Measurements from ENCODE around the gene CKAP2.
"Not testable (repeated sequence)": the region's sequence is repeated elsewhere in the genome, so short reads cannot be mapped to it uniquely, and the experiment has no call there.

DNA sequence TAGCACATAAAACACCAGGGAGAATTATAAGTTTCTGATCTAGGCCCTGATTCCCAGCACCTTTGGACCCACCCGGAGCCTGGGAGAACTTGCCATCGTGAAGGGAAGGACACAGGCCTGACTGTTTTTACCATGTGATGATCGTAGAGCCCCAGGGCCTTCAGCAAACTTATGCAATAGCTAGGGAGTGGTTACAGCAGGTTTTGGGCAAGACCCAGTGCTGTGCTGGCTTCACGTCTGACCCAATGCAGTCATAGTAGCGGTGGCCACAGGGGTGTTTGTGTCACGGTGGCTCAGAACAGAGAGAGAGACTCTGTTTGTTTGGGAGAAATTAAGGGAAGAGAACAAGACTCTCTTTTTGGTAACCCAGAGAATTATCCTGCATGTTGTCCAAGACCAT, 68.0 kb downstream of the CKAP2 start:
- TF ChIP-seq PHF8 (IDR thresholded peaks at IDR 0.05; ENCODE audit: borderline replicate concordance, low read depth); CTCF (IDR thresholded peaks at IDR 0.05); CHD4 (IDR thresholded peaks at IDR 0.05; ENCODE audit: borderline replicate concordance); JUNB (IDR thresholded peaks at IDR 0.05); MAFK (IDR thresholded peaks at IDR 0.05; ENCODE audit: partially characterized antibody); CEBPB (IDR thresholded peaks at IDR 0.05); EP300 (IDR thresholded peaks at IDR 0.05); POLR2A (IDR thresholded peaks at IDR 0.05; ENCODE audit: low read length): not testable (repeated sequence)
- TF ChIP-seq, protein P1, sequence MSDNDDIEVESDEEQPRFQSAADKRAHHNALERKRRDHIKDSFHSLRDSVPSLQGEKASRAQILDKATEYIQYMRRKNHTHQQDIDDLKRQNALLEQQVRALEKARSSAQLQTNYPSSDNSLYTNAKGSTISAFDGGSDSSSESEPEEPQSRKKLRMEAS (IDR thresholded peaks at IDR 0.05), result not testable (repeated sequence)
- TF ChIP-seq, protein P2, sequence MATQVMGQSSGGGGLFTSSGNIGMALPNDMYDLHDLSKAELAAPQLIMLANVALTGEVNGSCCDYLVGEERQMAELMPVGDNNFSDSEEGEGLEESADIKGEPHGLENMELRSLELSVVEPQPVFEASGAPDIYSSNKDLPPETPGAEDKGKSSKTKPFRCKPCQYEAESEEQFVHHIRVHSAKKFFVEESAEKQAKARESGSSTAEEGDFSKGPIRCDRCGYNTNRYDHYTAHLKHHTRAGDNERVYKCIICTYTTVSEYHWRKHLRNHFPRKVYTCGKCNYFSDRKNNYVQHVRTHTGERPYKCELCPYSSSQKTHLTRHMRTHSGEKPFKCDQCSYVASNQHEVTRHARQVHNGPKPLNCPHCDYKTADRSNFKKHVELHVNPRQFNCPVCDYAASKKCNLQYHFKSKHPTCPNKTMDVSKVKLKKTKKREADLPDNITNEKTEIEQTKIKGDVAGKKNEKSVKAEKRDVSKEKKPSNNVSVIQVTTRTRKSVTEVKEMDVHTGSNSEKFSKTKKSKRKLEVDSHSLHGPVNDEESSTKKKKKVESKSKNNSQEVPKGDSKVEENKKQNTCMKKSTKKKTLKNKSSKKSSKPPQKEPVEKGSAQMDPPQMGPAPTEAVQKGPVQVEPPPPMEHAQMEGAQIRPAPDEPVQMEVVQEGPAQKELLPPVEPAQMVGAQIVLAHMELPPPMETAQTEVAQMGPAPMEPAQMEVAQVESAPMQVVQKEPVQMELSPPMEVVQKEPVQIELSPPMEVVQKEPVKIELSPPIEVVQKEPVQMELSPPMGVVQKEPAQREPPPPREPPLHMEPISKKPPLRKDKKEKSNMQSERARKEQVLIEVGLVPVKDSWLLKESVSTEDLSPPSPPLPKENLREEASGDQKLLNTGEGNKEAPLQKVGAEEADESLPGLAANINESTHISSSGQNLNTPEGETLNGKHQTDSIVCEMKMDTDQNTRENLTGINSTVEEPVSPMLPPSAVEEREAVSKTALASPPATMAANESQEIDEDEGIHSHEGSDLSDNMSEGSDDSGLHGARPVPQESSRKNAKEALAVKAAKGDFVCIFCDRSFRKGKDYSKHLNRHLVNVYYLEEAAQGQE (IDR thresholded peaks at IDR 0.05), result not testable (repeated sequence)
- TF ChIP-seq, protein P3, sequence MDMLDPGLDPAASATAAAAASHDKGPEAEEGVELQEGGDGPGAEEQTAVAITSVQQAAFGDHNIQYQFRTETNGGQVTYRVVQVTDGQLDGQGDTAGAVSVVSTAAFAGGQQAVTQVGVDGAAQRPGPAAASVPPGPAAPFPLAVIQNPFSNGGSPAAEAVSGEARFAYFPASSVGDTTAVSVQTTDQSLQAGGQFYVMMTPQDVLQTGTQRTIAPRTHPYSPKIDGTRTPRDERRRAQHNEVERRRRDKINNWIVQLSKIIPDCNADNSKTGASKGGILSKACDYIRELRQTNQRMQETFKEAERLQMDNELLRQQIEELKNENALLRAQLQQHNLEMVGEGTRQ (IDR thresholded peaks at IDR 0.05), result not testable (repeated sequence)
